HG03469 (cell line): ENCODE data around the gene CRACR2B.

Experiments used
- ATAC-seq: cut with Tn5 transposase; IDR thresholded peaks from one replicate; pipeline ENCODE4 v1.9.1; 2021; ENCODE audit warnings: mild to moderate bottlenecking, moderate library complexity, moderate number of reproducible peaks; ENCODE audit not compliant: unreplicated experiment

CRACR2B gene

DNA sequence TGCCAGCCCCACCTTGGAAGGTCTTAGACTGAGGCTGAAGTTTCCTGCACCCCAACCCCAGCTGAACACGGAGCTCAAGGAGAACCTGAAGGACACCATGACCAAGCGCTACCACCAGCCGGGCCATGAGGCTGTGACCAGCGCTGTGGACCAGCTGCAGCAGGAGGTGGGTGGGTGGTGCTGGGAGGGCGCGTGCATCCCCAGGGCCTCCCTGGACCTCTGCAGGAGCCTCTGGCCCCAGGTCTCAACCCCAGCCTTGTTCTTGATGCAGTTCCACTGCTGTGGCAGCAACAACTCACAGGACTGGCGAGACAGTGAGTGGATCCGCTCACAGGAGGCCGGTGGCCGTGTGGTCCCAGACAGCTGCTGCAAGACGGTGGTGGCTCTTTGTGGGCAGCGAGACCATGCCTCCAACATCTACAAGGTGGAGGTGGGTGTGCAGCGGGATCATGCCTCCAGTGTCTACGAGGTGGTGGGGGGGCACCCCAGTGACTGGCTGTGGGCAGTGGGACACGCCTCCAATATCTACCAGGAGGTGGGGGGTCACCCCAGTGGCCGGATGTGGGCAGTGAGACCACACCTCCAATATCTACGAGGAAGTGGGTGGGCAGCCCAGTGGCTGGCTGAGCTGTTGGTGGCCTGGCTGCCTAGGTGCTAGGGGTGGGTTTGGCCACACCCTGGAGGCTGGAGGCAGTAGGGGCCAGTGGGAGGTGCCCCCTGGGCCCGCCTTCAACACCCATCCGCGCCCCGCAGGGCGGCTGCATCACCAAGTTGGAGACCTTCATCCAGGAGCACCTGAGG is 9.7 kb downstream of the CRACR2B start:
- no peak for ATAC-seq

DNA sequence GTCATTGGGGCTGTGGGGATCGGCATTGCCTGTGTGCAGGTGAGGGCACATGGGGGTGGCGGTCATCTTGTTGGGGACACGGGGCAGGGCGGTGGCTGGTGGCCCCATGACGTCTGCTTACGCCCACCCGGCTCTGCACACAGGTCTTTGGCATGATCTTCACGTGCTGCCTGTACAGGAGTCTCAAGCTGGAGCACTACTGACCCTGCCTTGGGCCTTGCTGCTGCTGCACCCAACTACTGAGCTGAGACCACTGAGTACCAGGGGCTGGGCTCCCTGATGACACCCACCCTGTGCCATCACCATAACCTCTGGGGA is 10.2 kb downstream of the CRACR2B start:
- no peak for ATAC-seq

DNA sequence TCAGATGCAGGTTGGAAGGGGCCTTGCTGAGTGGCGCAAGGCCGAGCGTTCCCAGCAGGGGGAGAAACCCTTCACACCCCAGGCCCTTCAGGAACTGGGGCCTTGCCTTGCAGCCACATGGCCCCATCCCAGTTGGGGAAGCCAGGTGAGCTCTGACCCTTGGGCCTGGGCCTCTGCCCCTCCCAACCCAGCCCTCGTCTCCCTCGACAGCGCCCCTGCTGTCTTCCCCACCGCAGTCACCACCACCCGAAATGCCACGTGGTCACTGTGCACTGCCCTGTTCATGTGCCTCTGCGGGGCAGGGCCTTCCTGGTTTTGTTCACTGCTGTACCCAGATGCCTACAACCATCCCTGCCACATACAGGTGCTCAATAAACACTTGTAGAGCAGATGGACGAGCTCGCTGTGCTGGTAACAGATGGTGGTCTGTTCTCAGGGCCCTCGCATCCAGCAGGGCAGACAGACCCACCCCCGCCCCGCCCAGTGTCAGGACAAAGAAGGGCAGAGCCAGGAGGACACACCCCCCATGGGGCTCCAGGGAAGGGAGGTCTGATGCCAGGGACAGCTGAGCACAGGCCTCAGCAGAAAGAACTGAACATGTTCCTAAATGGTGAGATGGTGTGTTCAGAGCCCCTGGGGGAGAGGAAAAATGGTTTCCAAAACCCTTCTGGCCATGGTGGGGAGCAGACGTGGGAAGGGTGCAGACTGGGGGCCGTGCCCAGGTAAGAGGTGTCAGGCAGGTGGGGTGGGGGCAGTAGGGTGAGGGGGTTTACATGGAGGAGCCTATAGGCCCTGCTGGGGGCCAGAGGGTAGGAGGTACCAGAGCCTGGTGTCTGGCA is 10.9 kb downstream of the CRACR2B start:
- ATAC-seq = no peak

DNA sequence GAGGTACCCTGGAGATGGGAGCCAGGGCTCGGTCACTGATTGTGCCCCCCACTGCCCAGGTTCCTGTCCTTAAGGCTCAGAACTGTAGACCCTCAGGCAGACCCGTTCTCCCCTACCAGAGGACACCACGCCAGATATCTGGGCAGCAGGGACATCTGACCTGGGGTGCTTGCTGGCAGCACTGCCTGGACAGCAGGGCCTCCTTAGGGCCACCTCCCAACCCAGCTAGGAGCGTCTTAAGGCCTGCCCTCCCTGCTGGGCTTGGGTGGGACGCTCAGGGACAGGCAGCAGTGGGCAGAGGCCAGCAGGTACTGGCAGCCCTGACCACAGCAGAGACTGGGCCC is 11.5 kb downstream of the CRACR2B start:
- ATAC-seq = no peak

DNA sequence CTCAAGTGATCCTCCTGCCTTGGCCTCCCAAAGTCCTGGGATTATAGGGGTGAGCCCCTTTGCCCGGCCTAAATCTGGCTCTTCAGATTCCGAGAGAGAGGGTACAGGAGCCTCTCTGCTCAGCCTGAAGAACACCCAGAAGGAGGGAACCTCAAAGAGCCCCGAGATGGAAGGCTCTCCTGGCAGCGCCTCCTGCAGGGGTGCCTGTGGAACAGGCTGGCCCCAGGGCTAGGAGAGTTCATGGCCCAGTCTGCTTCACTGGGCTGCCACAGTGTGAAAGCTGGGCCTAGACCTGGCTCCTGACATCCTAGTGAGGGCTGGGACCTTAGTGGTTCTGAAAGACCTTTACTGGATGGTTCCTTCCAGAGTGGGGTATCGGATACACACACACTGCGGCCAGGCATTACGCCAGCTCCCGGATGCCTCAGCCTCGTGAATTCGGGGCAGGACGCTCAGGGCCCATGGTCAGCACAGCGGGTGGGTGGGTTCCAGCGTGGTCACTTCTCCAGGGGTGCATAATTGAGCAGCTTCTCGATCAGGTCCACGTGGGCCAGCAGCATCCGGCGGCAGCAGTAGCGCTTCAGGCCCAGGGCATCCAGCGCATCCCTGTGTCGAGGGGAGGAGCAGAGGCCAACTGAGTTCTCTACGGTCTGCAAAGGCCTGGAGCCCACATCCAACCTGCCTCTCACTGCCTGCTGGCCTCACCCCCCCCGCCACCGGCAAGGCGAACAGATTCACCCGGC is 12.3 kb downstream of the CRACR2B start:
- ATAC-seq = no peak

DNA sequence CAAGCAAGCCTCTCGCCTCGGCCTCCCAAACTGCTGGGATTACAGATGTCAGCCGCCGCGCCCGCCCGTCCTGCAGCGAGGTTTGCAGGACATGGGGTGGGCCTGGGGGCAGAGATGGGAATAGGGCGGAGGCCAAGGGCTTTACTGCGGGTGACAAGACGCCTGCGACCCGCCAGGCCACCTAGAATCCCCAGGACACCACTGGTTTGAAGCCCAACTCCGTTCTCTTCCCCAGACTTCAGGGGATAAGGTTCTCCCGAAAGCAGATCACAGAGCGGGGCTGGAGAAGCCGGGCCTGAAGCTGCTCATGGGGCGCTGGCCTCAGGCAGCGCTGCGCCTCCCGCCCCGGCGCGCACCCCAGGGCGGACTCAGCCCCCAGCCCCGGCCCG is 14.3 kb downstream of the CRACR2B start:
- ATAC-seq = no peak

DNA sequence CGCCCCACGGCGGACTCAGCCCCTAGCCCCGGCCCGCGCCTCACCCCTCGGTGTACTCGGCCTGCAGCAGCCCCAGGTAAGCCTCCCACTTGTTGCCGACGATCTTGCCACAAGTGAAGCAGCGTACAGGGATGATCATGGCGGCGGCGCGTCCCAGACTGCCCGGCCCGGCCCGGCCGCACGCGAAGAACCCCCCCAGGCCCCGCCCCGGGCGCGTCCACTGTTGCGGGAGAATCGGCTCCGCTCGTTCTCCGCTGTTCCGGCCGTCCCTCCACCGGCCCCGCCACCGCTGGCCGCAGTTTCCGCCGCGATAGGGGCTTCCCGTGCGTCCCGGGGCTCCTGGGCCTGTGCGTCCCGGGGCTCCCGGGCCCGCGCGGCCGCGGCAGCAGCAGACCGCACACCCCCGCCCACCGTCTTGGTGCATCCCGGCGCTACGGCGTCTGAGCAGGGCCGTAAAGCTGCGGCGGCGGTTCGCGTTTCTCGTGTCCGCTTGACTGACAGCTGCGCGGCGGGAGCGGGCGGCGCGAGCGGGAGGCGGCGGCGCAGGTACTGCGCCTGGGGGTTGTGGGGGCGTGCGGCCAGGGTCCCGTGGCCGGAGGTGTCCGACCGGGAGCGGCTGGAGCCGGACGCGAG is 14.8 kb downstream of the CRACR2B start, which contains the start of the genes POLR2L and TSPAN4:
POLR2L (minus strand) TSS at position 160 of the 633 bp plus-strand sequence; CDS start at position 139, 21 bp downstream.
TSPAN4 (plus strand) TSS at position 483 of the 633 bp plus-strand sequence. CDS start 7,453 bp downstream, outside the sequence.
- peak; percentile 30 for ATAC-seq

DNA sequence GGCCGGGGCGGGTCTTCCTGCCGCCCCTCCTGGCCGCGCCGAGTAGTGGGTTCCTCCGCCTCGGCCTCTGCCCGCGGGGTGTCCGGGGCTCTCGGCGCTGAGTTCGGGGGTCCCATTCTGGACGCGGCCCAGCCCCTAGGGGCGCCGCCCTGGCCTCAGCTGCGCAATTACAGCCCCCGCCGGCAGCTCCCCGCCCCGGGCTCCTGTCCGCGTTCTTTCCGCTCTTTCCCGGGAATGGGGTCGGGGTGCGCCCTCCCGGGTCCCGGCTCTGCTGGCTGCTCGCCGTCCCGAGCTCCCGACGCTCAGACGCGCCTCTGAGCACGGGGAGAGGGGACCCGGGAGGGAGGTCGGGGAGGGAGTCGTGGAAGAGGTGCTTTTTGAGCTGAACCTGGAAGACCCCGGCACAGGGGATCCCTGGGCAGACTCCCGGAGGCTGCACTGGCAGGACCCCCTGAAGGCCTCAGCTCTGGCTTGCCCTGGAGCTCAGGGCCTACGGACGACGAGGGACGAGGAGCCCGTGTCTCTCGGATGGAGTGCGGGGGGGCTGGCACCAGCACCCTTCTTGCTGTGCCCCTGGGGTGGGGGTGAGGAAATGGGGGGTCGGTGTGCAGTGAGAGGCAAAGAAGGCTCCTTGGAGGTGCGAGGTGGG is 15.5 kb downstream of the CRACR2B start:
- no peak for ATAC-seq

DNA sequence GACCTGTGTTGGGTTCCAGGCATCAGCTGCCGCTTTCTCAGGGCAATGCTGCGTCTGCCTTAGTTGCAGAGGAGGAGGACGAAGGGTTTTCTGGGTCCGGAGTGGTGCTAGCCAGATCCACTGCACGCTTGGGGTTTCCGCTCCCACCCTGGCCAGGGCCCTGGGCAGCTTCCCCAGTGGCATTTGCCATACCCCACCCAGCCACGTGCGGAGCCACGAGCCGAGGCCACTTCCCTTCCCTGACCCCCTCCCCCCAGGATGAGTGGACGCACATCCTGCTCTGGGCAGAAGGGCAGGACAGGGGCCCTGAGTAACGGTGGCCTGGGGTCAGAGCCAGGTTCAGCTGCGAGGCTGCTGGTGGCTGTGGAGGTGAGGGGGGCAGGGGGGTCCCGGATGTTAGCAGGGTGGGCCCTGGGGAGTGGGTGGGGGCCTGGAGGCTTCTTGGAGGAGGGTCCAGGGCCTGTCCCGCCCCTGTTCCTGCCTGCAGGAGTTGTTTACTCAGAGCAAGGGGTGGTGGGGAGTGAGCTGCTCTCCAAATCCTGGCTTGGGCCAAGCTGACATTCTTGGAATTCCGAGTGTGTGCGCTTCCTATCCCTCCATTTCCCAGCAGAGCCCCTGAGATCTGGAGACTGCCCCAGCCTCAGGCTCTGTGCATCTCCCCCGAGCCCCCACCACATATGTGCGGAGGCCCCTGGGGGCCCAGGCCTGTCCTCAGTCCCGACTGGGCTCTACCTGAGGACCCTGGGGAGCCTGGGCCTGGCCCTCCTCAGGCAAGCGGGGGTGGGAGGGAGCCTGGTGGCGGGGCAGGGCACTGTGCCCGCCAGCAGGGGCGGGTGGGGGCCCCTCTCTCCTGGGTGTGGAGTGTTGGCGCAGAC is 16.3 kb downstream of the CRACR2B start:
- no peak for ATAC-seq

DNA sequence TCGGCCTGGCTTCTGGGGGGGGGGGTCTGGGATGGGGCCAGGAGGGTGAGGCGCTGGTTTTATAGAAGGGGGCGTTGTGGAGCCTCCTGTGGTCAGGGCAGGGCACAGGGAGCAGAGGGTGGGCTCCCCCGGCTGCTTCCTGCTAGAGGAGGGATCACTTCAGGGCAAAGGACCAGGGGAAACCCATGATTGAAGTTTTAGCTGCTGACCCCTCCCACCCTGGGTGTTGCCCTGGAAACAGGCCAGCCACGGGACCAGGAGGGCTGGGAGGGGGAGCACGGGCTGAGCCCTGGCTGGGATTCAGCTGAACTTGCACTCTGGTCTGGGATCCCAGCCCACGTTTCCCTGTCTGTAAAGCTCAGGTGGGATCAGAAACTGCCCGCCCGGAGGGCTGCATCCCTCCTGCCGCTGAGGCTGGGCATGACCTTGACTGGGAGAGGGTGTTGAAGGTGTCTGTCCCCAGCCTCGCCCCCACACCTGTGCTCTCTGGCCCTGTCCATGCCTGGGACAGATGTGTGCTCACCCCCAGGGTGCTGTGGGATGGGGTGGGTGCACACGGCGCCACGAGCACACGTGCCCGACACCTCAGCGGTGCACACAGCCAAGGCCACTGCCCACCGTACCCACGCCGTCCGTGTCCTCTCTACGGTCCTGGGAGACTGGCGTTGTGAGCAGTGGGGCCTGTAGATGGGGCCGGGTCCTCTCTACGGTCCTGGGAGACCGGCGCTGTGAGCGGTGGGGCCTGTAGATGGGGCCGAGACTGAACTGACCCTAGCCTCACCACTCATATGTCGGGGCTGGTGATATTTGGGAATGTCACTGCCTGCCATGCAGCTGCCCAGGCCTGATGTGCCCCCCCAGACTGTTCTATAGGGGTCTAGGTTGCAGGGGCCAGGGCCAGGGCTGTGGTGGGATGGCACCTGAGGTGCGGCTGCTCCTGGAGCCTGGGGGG is 17.2 kb downstream of the CRACR2B start:
- no peak for ATAC-seq

DNA sequence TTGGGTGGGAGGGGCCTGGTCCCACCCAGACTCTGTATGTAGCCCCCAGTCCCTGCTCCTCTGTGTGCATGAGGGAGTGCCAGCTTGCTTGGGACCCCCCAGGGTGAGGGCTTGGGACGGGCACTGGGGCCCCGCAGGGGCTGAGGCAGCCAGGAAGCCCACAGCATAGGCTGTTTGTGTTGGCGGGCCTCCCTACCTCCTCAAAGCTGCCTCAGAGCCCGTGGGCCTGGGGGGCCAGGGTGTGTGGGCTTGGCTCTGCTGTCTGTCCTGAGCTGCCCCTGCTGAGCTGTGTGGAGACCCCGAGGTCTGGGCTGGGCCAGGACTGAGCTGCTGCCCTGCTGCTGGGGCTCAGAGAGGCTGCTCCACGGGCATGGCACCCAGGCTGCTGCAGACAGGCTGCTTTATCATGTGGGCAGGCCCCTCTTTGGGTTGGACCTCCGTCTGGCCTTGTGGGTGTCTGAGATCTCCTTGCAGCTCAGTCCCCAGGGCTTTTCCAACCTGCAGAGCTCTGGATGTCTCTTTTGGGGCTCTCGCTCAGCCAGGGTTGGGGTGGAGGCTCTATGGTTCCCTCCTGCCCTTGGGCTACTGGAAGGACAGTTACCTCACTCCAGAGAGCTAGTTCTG is 18.3 kb downstream of the CRACR2B start:
- no peak for ATAC-seq

DNA sequence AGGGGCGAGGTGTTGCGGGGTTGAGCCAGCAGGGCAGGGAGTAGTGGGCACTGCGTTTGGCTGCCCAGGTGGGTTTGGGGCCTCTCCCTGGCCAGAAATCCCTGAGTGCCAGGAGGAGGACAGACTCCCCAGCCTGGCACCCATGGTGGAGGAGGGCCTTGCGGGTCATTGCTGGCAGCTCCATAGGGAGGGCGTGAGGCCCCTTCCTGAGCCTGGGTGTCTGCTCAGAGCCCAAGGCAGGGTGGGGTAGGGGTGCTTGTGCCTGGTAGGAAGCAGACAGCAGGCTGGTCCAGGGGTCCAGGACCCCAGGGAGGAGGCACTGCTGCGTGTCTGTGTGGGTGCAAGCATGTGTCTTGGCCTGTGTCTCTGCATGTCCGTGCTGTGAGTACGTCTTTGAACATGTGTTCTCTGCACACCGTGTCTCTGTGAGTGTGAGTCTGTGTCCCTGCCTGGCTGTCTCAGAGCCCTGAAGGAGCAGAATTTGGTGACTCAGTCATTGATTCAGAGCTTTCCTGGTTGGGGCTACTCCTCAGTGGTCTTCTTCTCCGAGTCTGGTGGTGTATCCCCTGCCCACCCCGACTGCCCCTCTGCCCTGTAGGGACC is 18.9 kb downstream of the CRACR2B start:
- no peak for ATAC-seq

DNA sequence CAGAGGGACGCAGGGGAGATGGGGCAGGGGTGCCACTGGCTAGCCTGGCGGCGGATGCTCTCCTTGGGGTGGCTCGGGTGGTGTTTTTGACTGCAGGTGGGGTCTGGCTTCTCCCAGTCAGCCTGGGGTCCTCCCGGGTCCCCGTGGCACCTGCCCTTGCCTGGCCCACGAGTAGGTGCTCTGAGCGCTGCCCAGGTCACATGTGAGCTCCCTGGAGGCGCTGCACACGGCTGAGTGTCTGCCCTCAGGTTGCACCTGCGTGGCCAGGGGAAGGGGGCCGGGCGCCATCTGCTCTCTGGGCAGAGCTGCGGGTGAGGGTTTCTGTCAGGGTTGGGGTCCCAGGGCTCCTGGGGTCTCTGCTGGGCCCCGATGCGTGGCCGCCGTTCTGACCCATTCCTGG is 20.2 kb downstream of the CRACR2B start:
- ATAC-seq = no peak

DNA sequence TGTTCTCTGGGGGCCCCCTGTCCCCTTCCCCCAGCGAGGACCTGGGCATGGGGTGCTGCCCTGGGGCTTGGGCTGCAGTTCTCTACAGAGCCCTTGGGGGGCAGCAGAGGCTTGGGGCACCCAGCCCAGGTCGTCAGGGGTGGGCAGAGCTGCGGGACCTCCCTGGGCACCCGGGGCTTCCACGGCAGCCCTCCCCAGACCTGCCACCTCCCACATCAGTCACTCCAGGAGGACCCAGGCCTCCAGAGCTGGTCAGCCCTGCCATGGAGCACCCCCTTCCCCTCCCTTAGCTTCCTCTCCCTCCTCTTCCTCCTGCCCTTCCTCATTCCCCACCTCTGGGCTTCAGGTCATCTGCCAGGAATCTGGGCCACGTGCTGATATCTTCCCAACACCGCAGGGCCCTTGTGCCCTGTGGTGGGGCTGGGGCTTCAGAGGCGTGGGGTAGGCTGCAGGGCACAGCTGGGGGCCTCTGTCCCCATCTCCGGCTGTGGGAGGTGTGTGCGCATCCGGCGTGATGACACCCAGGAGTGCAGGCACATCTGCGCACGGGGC is 20.7 kb downstream of the CRACR2B start:
- no peak for ATAC-seq

DNA sequence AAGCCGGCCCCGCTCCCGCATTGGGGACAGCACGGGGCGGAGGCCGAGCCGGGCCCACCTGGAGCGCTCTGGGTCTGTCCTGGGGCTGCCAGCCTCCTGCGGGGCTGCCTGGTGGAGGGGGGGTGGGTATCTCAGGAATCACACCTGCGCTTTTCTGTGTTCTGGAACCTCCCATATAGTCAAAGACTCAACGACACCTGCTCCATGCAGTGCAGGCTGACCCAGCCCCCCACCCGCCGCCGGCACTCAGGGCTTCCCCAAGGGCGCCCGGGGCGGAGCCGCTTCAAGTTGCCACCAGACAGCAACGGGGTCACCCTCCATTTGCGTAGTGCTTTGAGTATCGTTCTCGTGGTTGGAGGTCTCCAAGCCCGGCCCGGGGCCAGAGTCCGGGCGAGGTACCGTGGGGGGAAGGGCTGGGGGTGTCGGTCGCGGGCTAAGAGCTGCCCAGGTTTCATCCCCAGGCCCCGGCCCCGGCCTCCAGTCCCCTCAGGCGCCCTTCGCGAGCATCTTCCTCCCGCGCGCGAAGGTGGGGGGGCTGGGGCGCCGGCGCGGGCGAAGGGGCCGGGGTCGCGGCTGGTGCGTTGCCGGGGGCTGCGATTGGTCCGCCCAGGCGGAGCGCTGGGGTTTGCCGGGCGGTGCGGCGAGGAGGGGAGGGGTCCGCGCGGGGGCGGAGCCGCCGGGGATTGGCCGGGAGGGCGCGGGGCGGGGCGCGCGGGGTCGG is 21.5 kb downstream of the CRACR2B start:
- no peak for ATAC-seq

DNA sequence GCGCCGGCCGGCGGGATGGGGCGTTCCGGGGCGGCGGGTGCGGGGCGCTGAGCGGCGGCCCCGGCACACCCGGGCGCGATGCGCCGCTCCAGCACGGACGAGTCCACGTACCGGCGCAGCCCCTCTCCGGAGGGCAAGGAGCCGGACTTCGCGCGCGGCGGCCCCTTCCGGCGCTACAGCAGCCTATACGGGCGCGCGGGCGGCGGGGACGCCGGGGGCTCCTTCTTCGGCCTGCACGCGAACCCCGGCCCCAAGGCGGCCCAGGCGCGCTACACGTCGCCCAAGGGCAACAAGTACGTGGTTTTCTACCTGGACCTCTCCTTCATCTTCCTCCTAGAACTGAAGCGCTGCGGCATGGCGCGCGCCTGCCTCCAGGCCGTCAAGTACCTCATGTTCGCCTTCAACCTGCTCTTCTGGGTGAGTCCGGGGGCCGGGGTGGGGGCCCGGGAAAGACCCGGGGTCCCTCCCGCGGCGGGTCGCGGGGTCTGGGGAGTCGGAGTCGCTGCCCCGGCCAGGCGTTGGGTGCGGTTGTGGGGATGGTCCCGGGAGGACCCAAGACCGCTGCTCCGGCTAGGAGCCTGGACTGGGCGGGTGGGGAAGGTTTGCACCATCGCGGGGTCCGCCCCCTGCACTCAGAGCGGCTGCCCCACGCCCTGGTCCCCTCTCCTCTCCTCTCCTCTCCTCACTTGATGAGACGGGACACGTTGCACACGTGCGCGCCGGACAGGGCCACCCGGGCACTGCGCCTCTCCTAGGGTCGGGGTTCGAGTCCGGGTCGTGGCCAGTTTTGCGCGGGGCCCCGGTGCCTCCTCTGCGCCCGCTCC is 22.4 kb downstream of the CRACR2B start:
- ATAC-seq = no peak
